GM19035 (cell line): ENCODE data around the gene DYRK1A.

ENCODE experiments used
- ATAC-seq: cut with Tn5 transposase; IDR thresholded peaks from one replicate; pipeline ENCODE4 v1.9.1; 2021; ENCODE audit not compliant: unreplicated experiment

The DYRK1A gene

DNA sequence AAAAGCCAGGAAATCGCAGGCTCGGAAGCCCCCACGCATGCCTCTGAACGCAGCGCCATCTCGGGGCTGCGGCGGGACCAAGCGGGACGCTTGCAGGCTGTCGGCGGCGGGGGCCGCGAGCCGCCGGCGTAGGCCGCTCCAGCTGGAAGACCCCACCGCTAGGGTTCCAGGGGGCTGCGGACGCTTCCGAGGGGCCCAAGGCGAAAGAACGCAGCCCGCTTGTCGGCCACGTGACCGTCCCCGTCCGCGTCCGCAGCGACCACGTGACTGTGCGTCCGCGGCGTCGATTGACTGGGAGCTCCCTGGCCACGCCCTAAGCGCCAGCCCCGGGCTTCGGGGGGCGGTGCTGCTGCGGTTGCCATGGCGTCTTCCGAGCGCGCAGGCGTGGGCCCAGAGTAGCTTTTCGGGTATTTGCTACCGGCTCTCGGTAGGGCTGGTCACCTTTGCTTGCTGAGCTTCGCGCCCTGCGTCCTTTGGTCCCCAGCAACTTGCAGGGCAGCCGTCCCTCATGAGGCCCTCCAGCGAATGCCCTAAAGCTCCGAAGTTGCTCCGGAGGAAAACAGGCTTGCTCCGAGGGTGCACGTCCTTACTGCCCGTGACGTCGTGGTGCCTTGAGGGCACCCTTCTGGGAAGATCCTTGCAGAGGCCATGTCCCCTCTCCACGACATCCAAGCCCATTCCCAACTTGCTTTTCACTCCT, 197.2 kb downstream of the DYRK1A start:
- peak; percentile 84 for ATAC-seq

DNA sequence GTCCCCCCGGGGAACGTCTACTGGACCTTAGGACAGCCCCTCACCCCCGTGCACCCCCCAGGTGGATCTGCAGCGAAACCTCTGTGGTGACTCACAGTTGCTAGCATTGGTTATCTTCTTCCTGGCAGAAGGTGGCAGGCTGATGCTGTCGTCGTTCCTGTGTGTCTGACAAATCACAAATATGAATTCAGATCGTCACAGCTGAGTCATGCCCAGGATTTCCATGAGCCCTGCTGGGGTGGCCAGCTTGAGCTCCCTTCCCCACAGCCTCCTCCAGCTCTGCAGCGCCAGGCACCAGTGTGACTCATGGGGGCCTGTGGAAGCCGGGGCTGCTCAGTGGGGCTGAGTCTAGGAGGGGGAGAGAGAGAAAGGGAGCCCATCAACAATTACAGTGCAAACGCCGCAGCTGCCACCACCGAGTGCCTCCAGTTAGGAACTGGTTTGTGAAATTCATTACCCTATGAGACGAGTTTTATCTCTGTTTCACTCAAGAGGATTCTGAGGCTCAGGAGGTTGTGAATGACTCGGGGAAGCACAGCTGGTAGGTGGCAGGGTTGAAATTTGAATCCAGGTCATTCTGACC, 197.9 kb downstream of the DYRK1A start:
- peak; percentile 49 for ATAC-seq

DNA sequence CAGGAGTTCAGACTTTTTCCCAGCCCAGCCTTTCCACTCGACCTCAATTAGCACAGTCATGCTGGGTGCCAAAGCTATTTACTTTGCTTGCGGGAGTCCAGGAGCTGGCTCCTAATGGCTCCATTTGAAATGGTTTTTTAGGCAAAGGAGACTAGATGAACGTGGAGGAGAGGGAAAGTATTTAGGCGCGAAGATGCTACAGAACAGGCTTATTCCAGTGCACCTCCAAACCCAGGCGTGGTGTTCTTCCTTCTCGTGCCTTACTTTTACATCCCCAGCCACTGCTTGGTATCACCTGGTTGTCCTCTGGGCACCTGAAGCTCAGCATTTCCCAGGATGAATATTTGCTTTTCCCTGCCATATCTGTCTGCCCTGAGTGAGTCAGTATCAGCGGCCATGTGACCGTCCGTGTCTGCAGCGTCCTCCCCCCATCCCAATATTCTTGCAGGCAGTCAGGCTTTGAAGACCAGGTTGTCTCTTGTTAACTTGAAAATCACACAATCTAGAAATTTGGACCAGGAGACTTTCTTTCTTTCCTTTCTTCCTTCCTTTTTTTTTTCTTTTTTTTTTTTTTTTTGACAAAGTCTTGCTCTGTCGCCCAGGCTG, 198.5 kb downstream of the DYRK1A start:
- ATAC-seq = no peak

DNA sequence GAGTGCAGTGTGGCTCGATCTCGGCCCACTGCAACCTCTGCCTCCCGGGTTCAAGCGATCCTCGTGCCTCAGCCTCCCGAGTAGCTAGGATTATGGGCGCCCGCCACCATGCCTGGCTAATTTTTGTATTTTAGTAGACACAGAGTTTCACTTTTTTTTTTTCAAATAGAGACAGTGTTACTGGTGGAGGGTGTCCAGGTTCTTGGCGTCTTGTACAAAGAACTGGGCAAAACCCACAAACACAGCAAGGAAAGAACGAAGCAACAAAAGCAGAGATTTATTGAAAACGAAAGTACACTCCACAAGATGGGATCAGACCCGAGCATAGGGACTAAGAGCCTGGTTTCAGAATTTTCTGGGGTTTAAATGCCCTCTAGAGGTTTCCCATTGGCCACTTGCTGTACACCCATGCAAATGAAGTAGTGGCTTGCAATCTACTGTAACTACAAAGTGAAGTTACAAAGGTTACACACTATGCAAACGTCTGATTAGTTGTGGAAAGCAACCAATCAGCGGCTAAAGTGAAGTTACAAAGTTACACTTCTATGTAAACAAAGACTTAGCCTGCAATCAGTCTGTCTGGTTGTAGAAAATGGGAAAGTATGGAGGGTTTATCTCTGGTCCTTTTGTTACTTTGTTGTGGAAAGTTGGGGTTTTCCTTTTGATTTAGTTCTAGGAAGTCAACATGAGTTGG, 199.1 kb downstream of the DYRK1A start:
- no peak for ATAC-seq

DNA sequence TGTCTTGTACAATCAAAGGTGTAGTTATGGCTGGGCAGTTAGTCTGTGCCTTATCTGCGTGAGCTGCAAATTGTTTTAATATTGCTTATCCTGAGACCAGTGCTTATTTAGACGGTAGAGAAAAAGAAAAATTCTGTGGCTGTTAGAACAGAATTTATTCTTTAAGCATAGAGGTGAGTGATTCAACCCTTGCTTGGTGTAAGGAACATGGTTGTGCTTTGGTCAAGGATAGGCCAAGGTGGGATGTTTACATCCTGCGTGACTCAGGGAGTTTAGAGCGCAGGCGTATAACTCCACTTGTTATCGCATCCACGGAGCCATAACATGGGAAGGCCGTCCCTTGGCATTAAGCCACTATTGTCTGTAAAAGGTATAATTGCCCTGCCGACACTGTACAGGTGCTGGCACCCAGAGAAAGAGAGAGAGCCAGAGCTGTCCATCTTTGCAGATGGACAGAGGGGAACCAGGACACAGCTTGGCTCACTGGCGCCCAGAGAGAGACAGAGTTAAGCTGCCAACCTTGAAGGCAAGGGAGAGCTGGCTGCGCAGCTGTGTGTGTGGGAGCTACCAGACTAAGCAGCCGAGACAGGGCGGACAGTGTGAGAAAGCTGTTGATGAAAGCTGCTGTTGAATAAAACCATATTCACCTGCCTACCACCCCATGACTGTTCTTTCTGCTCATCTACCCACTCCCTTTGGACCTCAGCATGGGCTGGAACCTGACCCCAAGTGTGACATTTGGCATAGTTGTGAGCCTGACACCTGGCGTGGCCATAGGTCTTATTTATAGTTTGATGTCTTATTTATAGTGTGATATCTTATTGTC, 200.4 kb downstream of the DYRK1A start:
- ATAC-seq = no peak

DNA sequence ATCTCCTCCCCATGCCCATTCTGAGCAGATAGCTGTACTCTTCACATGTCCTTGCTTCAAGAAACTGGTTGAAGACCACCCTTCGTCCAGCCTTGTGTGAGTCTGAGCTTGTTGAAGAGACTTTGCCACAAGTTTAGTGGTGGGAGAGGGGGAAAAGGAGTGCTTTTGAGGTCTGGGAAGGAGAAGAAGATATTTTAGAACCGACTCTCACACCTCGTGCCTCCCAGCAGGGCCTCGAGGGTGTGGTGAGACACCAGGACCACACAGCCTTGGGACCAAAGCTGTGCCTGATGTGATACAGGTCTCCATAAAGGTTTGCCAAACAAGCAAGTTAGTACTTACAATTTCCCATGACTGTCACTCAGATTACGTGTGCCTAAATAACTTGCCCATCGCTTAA, 201.8 kb downstream of the DYRK1A start:
- no peak for ATAC-seq

DNA sequence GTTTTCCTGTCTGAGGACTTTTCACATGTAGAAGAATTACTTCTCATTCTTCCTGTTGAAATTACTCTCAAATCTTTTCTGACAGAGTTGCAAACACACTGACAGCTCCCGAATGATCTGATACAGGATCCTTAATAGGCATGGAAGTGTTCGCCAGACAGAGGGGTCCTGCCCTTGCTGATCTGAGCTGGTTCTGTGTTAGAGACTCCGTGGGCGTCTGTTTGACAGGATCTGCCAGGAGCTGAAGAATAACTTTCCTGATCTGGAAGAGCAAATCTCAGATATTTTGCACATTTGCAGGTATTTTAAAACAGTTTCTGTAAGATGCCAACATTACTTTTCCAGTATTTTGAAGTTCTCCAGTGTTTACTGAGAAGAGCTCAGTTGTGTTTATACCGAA, 202.3 kb downstream of the DYRK1A start:
- ATAC-seq = no peak

DNA sequence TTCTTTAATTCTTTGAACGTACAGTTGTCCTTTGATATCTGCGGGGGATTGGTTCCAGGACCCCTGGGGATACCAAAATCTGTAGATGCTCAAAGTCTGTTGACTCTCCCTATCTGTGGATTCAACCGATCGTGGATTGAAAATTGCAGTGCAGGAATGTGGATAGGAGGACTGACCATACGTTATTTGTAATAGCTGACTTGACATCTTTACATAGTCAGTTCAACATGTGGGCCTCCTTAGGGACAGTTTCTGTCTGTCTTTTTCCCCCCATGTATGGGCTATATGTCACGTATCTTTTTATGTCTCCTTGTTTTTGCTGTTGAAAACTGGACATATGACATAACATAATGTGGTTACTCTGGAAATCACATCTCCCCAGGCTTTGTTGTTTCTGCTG, 204.9 kb downstream of the DYRK1A start:
- no peak for ATAC-seq

DNA sequence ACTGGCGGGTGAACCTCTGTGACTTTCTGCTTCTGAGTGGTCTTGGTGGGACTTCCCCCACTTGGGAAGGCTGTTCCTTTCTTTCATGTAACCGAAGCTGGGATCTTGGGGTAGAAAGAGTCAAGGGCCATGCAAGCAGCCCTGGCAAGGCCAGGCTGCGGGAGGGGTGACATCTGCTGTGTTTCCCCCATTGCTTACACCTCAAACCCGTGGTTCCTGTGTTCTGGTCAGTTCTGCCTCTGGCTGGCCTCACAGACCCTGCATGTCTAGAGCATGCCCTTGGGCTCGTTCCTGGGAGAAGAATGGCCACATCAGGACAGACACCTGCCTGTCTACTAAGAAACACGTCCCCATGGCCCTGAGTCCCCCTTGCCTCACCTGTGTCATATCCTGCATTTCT, 207.7 kb downstream of the DYRK1A start:
- ATAC-seq = no peak

DNA sequence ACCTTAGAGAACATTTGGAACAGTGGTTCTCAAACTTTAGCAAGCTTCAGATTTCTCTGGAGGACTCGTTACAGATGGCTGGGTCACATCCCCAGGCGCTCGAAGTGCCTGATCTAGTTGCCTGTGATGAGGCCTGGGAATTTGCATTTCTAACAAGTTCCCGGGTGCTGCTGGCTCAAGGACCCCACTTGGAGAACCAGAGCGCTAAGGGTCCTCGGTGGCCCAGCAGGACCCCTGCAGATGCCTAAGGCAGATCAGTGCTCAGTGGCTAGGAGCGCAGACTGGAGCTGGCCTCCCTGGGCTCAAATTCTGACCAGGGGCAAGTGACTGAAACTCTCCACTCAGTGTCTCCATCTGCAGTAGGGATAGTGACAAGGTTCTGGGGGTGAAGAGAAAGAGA, 208.2 kb downstream of the DYRK1A start:
- ATAC-seq = no peak

DNA sequence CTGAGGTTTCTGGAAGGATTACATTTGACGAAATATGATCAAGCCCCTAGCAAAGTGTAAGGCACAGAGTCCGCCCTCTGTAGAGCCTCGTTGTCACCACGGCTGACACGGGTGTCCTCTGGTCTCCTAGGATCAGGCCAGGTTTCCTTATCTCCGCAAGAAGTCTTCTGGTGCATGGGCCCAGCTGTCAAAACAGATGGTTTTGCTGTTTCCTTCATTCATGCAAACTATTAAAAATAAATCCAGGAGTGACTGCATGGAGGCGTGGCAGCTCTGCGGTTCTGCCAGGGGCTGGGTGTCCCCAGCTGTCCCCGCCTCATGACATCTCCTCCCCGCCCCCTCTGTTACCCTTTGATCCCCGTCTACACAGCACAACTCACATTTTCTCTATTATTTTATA, 209.0 kb downstream of the DYRK1A start:
- no peak for ATAC-seq
